Activated T-cell treated with anti-CD3 and anti-CD28 coated beads, Interleukin-2, amount 50 U/mL, for 1 hour (primary cell): ENCODE measurements around the gene SSC4D.
"Not testable (repeated sequence)": the region's sequence is repeated elsewhere in the genome, so short reads cannot be mapped to it uniquely, and the experiment has no call there.

Source experiments
- DNase-seq: peaks from one replicate; pipeline ENCODE4 v3.0.0-alpha.2; 2020

SSC4D gene

GRCh38 chr7:76417654-76418310, 8.3 kb upstream of the SSC4D start:
- DNase-seq: not testable (repeated sequence)

DNA sequence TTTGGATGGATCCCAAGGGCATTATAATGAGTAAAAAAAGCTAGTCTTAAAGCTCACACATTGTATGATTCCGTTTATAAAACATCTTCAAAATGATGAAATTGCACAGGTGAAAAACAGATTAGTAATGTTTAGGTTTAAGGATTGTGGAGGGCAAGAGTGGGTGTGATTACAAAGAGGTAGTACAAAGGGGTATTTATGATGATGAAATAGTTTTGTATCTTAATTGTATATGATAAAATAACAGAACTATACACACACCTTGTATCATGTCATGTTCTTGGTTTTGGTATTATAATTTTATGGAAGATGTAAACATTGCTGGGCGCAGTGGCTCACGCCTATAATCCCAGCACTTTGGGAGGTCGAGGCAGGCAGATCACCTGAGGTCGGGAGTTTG, 2.8 kb upstream of the SSC4D start:
- DNase-seq: no peak

DNA sequence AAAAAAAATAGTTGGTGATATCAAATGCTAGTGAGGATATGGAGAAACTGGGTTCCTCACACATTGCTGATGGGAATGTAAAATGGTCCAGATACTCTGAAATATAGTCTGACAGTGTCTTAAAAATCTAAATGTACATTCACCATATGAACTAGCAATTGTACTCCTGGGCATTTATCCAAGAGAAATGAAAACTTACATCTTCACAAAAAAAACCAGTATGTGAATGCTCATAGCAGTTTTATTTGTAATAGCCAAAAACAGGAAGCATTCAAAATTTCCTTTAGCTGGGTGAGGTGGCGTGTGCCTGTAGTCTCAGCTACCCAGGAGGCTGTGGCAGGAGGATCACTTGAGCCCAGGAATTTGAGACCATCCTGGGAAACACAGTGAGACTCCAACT, 2.1 kb upstream of the SSC4D start:
- DNase-seq: no peak

DNA sequence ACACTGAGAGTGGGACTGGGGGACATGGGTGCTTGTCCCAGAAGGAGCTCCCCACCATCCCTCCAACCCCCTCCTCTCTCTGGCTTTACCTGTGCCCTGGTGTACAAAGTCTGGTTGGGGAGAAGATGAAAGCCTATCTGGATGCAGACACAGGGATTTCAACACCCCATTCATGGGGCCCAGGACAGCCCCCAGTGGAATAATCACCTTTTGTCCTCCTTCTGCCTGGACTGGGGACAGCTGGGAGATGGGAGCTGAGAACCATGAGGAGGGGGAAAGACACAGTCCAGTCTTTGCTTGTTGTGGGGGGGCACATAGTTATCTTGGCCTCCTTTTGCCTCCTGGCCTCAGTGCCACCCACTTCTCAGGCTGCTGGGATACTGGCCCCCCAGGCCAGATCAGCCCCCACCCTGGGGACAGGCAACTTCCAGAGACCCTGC, 1.4 kb downstream of the SSC4D start:
- no peak for DNase-seq

DNA sequence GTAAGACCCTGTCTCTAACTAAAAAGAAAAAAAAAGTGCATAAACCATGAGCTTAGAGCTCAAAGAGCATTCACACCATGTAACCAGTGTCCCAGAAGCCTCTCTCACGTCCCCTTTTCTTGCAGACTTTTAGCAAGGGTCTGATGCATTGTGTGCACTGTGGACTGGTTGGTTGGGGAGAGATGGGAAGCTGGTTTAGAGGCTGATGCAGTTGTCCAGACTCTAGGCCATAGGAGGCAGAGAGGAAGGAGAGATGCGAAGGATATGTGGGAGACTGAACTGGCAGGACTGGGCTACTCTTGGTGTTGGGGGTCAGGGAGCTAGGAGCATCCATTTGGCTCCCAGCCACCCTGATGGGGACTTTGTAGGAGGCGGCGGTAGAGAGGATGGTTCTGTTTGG, 1.8 kb downstream of the SSC4D start:
- no peak for DNase-seq

- DNase-seq: no peak
These were observed 3.8 kb downstream of the SSC4D start for GRCh38 chr7:76405738-76406137.

DNA sequence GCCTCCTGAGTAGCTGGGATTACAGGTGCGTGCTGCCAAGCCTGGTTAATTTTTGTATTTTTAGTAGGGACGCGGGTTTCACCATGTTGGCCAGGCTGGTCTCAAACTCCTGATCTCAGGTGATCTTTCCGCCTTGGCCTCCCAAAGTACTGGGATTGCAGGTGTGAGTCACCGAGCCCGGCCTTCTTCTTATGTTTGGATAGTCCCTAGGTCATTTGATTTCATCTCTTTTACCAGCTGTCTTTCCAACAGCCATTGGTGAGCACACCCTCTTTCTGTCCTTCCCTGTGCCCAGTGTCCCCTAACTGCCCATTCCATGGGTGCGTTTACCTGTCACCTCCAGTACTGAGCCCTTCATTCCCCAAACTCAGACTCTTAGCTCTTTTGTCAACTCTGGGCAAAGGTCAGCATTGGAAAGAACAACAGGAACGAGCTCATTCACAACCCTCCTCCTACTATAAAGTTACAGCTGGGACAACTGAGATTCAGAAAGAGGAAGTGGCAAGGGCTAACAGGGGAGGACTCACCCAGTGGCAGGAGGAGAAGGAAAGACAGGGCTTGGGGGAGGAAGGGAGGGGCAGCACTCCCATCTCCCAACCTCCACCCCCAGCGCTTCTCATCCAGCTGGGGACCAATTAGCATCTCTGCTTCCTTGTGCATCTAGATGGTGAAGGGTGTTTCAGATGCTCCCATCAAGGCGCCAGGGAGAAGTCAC, 5.6 kb downstream of the SSC4D start:
- DNase-seq: no peak

GRCh38 chr7:76403097-76403496, 6.4 kb downstream of the SSC4D start:
- not testable (repeated sequence) for DNase-seq

- DNase-seq: no peak
These were observed 9.2 kb downstream of the SSC4D start for GRCh38 chr7:76400248-76400647.

DNA sequence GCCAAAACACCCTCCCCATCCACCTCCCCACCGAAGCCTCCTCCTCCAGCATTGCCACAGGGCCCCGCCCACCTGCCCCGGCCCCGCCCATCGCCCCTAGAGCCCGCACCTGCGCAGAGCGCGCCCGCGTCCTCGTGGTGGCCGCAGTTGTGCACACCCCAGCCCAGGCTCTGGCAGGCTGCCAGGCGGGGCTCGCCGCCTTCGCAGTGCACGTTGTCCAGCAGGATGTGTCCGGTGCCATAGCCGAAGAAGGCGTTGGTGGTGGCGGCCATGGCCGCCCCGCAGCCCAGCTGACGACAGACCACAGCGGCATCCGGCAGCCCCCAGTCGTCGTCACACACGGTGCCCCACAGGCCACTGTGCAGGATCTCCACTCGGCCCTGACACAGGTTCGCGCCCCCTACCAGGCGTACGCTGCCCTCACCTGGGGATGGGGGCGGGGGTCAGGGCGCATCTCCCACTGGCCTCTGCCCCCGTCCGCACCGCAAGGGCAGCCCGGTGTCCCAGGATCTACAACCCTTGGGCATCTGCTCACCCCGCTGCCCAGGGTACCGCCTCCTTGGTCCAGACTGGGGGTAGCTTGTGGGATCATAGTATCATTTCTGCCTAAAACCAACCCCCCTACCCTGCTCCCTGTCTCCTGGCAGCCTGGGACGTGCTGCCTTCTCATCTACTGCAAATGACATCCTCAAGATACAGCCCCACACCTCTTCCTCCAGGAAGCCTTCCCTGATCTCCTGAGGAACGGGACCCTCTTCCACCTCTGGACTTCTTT, 11.9 kb downstream of the SSC4D start:
- DNase-seq: peak; percentile 84

DNA sequence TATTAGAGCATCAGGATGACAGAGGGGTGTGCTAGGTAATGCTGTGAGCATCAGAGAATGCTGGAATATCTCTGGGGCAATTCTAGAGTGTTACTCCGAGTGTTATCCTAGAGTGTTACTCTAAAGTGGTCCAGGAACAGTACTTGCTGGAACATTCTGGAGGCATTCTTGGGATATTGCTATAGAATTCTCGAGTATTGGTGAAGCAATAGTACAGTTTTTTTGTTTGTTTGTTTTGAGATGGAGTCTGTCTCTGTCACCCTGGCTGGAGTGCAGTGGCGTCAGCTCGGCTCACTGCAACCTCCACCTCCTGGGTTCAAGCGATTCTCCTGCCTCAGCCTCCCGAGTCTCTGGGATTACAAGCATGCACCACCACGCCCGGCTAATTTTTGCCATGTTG, 12.6 kb downstream of the SSC4D start:
- no peak for DNase-seq

DNA sequence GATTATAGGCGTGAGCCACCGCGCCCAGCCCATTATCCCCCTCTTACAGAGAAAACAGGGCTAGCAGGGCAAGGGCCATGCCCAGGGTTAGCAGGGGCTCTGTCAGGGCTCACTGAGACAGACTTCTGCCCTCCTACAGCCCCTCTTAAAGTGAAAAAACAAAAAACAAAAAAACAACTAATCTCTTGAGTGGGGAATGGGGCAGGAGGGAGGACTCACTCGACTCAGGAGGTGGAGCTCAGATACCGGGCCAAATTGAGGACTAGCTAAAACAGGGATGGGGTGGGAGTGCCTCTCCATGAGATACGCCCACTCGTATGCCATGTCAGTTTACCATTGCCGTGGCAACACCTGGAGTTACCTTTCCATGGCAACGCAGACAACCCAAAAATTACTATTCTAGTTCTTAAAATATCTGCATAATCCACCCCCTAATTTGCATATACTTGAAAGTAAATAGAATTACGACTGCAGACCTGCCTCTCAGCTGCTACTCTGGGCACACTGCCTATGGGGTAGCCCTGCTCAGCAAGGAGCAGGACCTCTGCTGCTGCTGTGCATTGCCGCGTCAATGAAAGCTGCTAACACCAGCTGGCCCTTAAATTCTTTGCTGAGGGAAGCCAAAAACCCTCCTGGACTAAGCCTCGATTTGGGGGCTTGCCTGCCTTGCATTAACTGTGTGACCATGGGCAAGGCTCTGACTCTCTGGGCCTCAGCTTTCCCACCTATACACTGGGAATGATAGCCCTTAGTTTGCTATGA, 13.4 kb downstream of the SSC4D start:
- DNase-seq: no peak

DNA sequence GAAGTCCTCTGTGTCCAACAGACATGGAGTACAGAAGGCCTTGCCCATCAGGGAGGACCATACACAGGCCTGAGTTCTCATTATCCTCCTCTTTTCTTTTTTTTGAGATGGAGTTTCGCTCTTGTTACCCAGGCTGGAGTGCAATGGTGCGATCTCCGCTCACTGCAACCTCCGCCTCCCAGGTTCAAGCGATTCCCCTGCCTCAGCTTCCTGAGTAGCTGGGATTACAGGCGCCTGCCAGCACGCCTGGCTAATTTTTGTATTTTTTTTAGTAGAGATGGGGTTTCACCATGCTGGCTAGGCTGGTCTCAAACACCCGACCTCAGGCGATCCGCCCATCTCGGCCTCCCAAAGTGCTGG, 13.9 kb downstream of the SSC4D start:
- not testable (repeated sequence) for DNase-seq

DNA sequence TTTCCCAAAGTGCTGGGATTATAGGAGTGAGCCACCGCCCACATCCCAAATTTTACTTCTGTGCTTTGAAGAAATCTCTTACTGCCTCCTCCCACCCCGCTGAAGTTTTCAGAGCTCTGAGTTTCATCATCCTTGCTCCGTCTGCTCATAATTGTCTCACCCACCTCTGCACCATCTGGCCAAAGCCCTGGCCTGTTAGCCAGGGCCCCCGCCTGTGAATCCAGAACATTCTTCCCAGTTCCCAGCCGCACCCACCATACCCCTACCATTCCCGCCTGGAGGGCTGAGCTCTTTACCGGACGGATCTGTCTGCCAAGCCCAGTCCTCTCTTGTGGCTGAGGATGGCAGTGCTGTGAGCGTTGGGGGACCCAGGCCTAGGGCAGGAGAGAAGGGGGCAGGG, 14.5 kb downstream of the SSC4D start:
- DNase-seq: no peak

DNA sequence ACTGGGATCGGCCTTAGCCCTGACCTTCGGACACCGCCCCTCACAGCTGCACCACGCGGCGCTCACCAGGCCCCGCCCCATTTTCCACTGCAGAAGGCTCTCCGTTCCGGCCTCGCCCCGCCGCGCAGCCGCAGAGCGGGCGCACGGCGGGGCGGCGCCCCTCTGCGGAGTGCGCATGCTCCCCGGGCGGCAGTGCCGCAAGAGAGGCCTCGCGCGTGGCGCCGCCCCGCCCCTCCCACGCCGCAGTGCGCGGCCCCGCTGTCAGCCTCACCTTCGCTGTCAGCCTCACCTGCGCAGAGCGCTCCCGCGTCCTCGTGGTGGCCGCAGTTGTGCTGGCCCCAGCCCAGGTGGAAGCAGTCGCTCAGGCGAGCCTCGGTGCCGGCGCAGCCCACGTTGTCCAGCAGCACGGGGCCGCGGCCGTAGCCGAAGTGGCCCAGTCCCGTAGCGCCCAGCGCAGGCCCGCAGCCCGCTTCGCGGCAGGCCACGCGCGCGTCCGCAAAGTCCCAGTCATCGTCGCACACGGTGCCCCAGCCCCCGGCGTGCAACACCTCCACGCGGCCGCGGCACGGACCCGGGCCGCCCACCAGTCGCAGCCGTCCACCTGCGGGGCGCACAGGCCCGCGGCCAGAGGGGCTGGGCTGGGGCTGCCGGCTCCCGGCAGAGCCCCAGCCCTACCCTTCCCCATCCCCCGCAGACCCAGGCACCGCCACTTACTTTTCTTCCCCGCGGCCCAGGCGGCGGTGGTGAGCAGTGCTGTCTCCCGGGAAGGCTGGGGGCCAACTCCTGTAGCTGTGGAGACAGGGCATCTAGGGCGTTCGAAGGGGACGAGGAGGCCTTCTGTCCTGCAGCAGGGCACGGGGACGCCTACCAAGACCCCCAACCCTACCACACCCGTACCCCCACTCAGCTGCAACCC, 16.1 kb downstream of the SSC4D start:
- peak; percentile 94 for DNase-seq

DNA sequence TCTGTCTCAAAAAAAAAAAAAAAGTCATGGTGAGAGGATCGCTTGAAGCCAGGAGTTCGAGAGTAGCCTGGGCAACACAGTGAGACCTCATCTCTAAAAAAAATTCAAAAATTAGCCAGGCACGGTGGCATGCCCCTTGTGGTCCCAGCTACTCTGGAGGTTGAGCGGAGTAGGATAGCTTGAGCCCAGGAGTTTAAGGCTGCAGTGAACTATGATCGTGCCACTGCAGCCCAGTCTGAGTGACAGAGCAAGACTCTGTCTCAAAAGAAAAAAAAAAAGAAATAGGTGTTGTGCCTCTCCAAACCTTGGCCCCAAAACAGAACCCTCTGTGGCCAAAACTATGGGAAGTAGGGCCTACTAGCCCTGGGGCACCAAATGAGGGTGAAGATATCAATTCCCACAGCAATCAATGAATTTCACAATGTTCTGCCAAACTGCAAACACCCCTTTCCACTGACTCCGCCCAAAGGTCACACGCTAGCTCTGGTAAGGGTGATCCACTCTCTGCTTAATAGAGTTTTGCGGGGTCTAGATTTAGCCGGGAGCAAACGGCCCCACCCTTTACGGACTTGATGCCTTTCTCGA, 16.9 kb downstream of the SSC4D start:
- DNase-seq: no peak

GRCh38 chr7:76390092-76390491, 19.4 kb downstream of the SSC4D start:
- DNase-seq: no peak

- DNase-seq: not testable (repeated sequence)
These were observed 21.7 kb downstream of the SSC4D start for GRCh38 chr7:76387789-76388188.

DNA sequence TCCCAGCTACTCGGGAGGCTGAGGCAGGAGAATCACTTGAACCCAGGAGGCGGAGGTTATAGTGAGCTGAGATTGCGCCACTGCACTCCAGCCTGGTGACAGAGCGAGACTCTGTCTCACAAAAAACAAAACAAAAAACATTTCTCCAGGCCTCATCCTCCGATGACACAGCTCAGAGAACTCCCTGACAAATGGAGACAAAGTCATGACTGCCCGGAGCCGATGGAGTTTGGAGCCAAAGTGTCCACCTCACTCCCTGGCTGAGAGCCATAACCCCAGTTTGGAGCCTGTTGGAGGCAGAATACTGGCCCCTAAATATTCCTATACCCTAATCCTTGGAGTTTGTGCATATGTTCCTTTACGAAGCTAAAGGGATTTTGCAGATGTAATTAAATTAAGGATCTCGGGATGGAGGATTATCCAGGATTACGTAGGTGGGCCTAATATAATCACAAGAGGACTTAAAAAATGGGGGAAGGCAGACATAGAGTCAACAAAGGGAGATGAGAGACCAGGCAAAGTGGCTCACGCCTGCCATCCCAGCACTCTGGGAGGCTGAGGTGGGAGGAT, 22.7 kb downstream of the SSC4D start:
- no peak for DNase-seq

GRCh38 chr7:76383089-76383944, 26.2 kb downstream of the SSC4D start:
- no peak for DNase-seq
